GM12878 (cell line): ENCODE results near the gene FUBP1. TPM values are rescaled to one million over a fixed set of nuclear protein-coding genes. Genes with fewer than 3 reads are reported as not detected.

Source experiments
- ATAC-seq: fragments of 200-7000 bp; cut with Tn5 transposase; 3 replicates; pipeline ENCODE4 v1.9.1; 2020; ENCODE audit warnings: mild to moderate bottlenecking, moderate library complexity
- BruUV-seq: library from RNA; stranded (reverse); fragments of 400-500 nt; replicated peaks from 2 replicates; lab custom pipeline; 2021; lab: Mats Ljungman, UMichigan
- CTCF ChIA-PET: fragments of 300-600 bp; sonication (Branson Sonifier 250); formaldehyde crosslinking; extraction: SDS; loops from one replicate; lab custom pipeline; 2021; ENCODE audit warnings: inconsistent platforms; lab: Yijun Ruan, JAX
- POLR2A ChIA-PET: fragments of 350-600 bp; formaldehyde crosslinking; extraction: SDS; loops from one replicate; lab custom pipeline; 2021; ENCODE audit warnings: inconsistent platforms; lab: Charles Lee
- RAD21 ChIA-PET: fragments of 300-600 bp; sonication (Branson Sonifier 250); formaldehyde crosslinking; loops from one replicate; lab custom pipeline; 2023; ENCODE audit warnings: antibody characterized with exemption; ENCODE audit not compliant: unreplicated experiment; lab: Charles Lee
- SMC1A ChIA-PET: fragments of 300-600 bp; sonication (Branson Sonifier 250); formaldehyde crosslinking; loops from one replicate; lab custom pipeline; 2023; ENCODE audit not compliant: unreplicated experiment, uncharacterized antibody; lab: Charles Lee
- DNase-seq: peaks from one replicate; pipeline ENCODE4 v3.0.0-alpha.2; 2011; ENCODE audit warnings: low read depth, low spot score
- FAIRE-seq: peaks from 3 replicates; lab custom pipeline; 2011; peaks lifted over from hg19 to GRCh38; lab: Jason Lieb, UNC
- H2AFZ ChIP-seq: 2 replicates; pipeline ENCODE4 v1.6.0; 2011; ENCODE audit warnings: low read depth, low read length, control low read depth; ENCODE audit not compliant: control insufficient read depth
- H3K27ac ChIP-seq: 2 replicates; pipeline ENCODE4 v1.5.1; 2011; ENCODE audit warnings: control low read depth; ENCODE audit not compliant: control insufficient read depth, insufficient read depth
- H3K27me3 ChIP-seq, 2 experiments: replicated peaks in 1 of 2; 2 replicates each; pipeline versions ENCODE4 v1.6.0 to v1.6.1; 2011; ENCODE audit warnings: low read length in 1 of 2; ENCODE audit not compliant: control insufficient read depth in 2 of 2, insufficient read depth in 2 of 2
- H3K36me3 ChIP-seq, 2 experiments: 2 replicates each; pipeline ENCODE4 v1.5.1; 2011; ENCODE audit warnings: low read length in 1 of 2; ENCODE audit not compliant: control insufficient read depth in 2 of 2, insufficient read depth in 2 of 2
- H3K4me1 ChIP-seq: 2 replicates; pipeline ENCODE4 v1.6.1; 2011; ENCODE audit warnings: mild to moderate bottlenecking, low read length, moderate library complexity, mixed read lengths; ENCODE audit not compliant: control insufficient read depth, insufficient read depth
- H3K4me2 ChIP-seq: 2 replicates; pipeline ENCODE4 v1.6.0; 2011; ENCODE audit warnings: control low read depth; ENCODE audit not compliant: control insufficient read depth, insufficient read depth
- H3K4me3 ChIP-seq: fragments of 200-600 bp; sonication (generic); 2 replicates; pipeline ENCODE4 v1.5.1; 2016
- H3K79me2 ChIP-seq: 2 replicates; pipeline ENCODE4 v1.6.0; 2011; ENCODE audit warnings: low read length; ENCODE audit not compliant: control insufficient read depth, insufficient read depth
- H3K9ac ChIP-seq: 2 replicates; pipeline ENCODE4 v1.8.0; 2011; ENCODE audit warnings: low read length, control low read depth, mixed read lengths; ENCODE audit not compliant: control insufficient read depth, insufficient read depth
- H3K9me3 ChIP-seq: replicated peaks from 3 replicates; pipeline ENCODE4 v1.5.1; 2011; ENCODE audit warnings: mild to moderate bottlenecking, low read length; ENCODE audit not compliant: control insufficient read depth, insufficient read depth
- H4K20me1 ChIP-seq: 2 replicates; pipeline ENCODE4 v1.6.0; 2011; ENCODE audit not compliant: control insufficient read depth, insufficient read depth
- EGR1 ChIP-seq, 2 experiments: IDR thresholded peaks; 1 replicate in 1 of 2; 2 replicates in 1 of 2; pipeline ENCODE4 v1.6.1; 2011 to 2012; ENCODE audit warnings: low read depth in 2 of 2, low read length in 2 of 2, borderline replicate concordance in 1 of 2, mild to moderate bottlenecking in 1 of 2, moderate library complexity in 1 of 2
- EZH2 ChIP-seq: IDR thresholded peaks from 2 replicates; pipeline ENCODE4 v1.6.1; 2012; ENCODE audit warnings: low read depth, mild to moderate bottlenecking, control low read depth, inconsistent platforms, low read length, borderline replicate concordance; ENCODE audit not compliant: control insufficient read depth
- IRF4 ChIP-seq: IDR thresholded peaks from 2 replicates; pipeline ENCODE4 v1.6.1; 2011; ENCODE audit warnings: low read depth, low read length
- JUND ChIP-seq: IDR thresholded peaks from 2 replicates; pipeline ENCODE4 v1.6.1; 2012; ENCODE audit warnings: low read depth, mild to moderate bottlenecking, low read length, improper control_type of control experiment, moderate library complexity
- POLR2AphosphoS5 ChIP-seq: IDR thresholded peaks from 2 replicates; pipeline ENCODE4 v1.6.1; 2011; ENCODE audit warnings: mild to moderate bottlenecking, low read length, inconsistent platforms
- YBX1 ChIP-seq: fragments of 450-650 bp; IDR thresholded peaks from 2 replicates; pipeline ENCODE4 v1.6.1; 2016; ENCODE audit warnings: antibody characterized with exemption
- WGBS: methylation state at CpG from one replicate; pipeline ENCODE4 v1.1.6; 2016; ENCODE audit warnings: low lambda C conversion rate; ENCODE audit not compliant: insufficient replicate concordance, insufficient coverage; ENCODE audit errors: missing lambda C conversion rate; 5-methylcytosine and 5-hydroxymethylcytosine counted together
- in situ Hi-C: fragments of 300-500 bp; cut with MboI; formaldehyde crosslinking; loops from 9 replicates; pipeline ENCODE4 v1.14.3; 2018; ENCODE audit warnings: mixed read lengths
- intact Hi-C: fragments of 100-400 bp; cut with micrococcal nuclease; formaldehyde crosslinking; loops from one replicate; pipeline ENCODE4 v1.14.2; 2022; ENCODE audit not compliant: unreplicated experiment
- polyA plus RNA-seq, 11 experiments: library from polyadenylated mRNA; depleted of rRNA in 4 of 11; unstranded in 6 of 11; stranded (reverse) in 5 of 11; fragments of >200 nt; fragmentation: Nextera tagmentation in 4 of 11; fragmentation: Illumina TruSeq in 1 of 11; extraction: Ambion mirVana in 4 of 11; extraction: Trizol in 1 of 11; gene quantifications; 1 replicate in 1 of 11; 2 replicates in 10 of 11; pipeline versions ENCODE4 v1.2.1 to v1.2.3, GENCODE V29; 2011 to 2016; ENCODE audit warnings: inconsistent platforms in 2 of 11, missing spikeins in 2 of 11, low read depth in 1 of 11
- total RNA-seq, 4 experiments: library from RNA; depleted of rRNA in 3 of 4; stranded (reverse); fragments of >200 nt in 3 of 4; fragmentation: Illumina TruSeq in 1 of 4; extraction: Trizol in 1 of 4; gene quantifications; 2 replicates each; pipeline versions ENCODE4 v1.2.1 to v1.2.3, GENCODE V29; 2013 to 2021
- TF ChIP-seq, protein P1 (sequence below): fragments of 450-650 bp; conservative IDR thresholded peaks from 2 replicates; pipeline ENCODE4 v1.6.1; 2017; ENCODE audit warnings: mild to moderate bottlenecking, moderate library complexity
- TF ChIP-seq, protein P2 (sequence below): fragments of 450-650 bp; IDR thresholded peaks from 2 replicates; pipeline ENCODE4 v1.6.1; 2017; ENCODE audit warnings: mild to moderate bottlenecking

FUBP1 gene
- total and polyA plus RNA-seq, 10 of the 15 experiments (the other 5 are each of a cell fraction or from before 2014, with no cell fraction given), result 110 to 343 (median 191) TPM

DNA sequence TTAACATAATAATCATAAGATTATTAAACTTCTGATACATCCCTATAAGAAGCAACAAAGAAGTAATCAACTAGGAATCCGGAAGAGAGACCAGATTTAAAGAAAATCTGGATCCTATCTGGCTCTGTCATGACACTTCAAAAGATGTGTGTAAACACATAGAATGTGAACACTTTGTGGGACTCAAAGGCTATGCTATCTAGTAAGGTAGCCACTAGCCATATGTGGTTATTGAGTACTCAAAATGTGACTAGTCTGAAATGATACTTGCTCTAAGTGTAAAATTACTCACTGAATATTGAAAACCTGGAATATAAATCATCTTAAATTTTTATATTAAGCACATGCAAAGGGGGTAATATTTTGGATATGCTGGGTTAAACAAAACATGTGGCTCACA lies 8.7 kb downstream of the FUBP1 start:
- ChIA-PET POLR2A (no interaction called here), CTCF (interaction anchor here (1.5 kb wide), 1 partner anchor 14 kb away, joined by 3 read pairs; no protein-coding TSS in a partner anchor), SMC1A (interaction anchor here (0.8 to 1.6 kb wide), 5 partner anchors 23 to 49 kb away, joined by 3 to 8 read pairs (median 3); partner anchors contain the start of gene DNAJB4), RAD21 (interaction anchor here (1.0 to 1.5 kb wide), 3 partner anchors 12 to 143 kb away, joined by 3 to 5 read pairs (median 3); partner anchors contain the start of gene DNAJB4)
- ATAC-seq (peak; percentile 54), FAIRE-seq (no peak), DNase-seq (no peak)
- H3K4me2 ChIP-seq, result no peak overlapping the region; the same call in 1 of the 2 replicates
- no TSS peak for BruUV-seq
- intact Hi-C loops, result no loop called here
- no peak overlapping the region for H3K27ac ChIP-seq
- no peak overlapping the region for H2AFZ ChIP-seq
- no peaks in the 10 kb centered on the region for H3K9me3 ChIP-seq
- TF ChIP-seq POLR2AphosphoS5 (0 out of 2 replicates have a peak, but pooled peaks have one; percentile 12), JUND (no peak)
- peaks cover 4 to 27% of the 10 kb centered on the region in 2 experiments for H3K36me3 ChIP-seq
- H3K79me2 ChIP-seq, result peaks cover 79% of the 10 kb centered on the region
- H3K4me1 ChIP-seq, result no peaks in the 10 kb centered on the region; the same call in 1 of the 2 replicates
- no peak overlapping the region for H3K4me3 ChIP-seq
- no peaks in the 10 kb centered on the region for H3K27me3 ChIP-seq
- peaks cover 9% of the 10 kb centered on the region for H4K20me1 ChIP-seq
- no peak overlapping the region for H3K9ac ChIP-seq
- WGBS, result 100% methylated on average over 1 of the region's 1 CpG
- in situ Hi-C loops, result no loop called here

DNA sequence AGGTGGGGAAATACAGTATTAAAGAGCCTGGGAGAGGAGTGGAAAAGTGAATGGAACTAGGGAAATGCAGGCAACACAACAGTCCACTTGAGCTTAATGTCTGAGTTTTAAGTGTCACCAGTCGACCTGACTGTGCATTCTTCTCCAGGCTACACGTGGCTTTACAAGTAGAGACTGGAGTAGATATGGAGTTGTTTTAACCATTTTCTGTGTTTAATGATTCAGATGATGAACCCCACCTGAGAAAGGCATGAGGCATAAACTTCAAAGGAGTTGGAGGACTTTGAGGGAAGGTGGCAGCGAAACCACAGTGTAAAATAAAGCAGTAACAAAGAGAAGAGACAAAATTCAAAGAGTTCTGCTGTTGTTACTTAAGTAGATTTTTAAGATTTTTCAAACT lies 12.6 kb downstream of the FUBP1 start:
- Histone ChIP-seq H3K4me3 (no peak overlapping the region), H3K9ac (no peak overlapping the region), H2AFZ (no peak overlapping the region), H3K27me3 (no peaks in the 10 kb centered on the region), H3K4me2 (no peak overlapping the region), H3K4me1 (no peaks in the 10 kb centered on the region), H3K27ac (no peak overlapping the region), H3K9me3 (no peaks in the 10 kb centered on the region), H3K36me3 (peaks cover 9 to 30% of the 10 kb centered on the region in 2 experiments), H3K79me2 (peaks cover 45% of the 10 kb centered on the region), H4K20me1 (no peaks in the 10 kb centered on the region)
- CTCF ChIA-PET, result interaction anchor here (0.6 to 4.0 kb wide), 5 partner anchors 9 to 148 kb away, joined by 3 to 14 read pairs (median 4); partner anchors contain the start of gene FUBP1
- no peak for DNase-seq
- POLR2A ChIA-PET, result interaction anchor here (0.6 kb wide), 2 partner anchors 12 to 660 kb away, joined by 4 read pairs; no protein-coding TSS in a partner anchor
- SMC1A ChIA-PET, result interaction anchor here (0.9 to 4.1 kb wide), 3 partner anchors 10 to 137 kb away, joined by 3 to 16 read pairs (median 14); no protein-coding TSS in a partner anchor
- ATAC-seq, result no peak
- RAD21 ChIA-PET, result no interaction called here
- no TSS peak for BruUV-seq
- in situ Hi-C loops (no loop called here), intact Hi-C loops (loop anchor here (2.0 kb wide), 1 partner anchor 15 kb away; no protein-coding TSS in a partner anchor)
- no peak for FAIRE-seq
- TF ChIP-seq, protein P1, sequence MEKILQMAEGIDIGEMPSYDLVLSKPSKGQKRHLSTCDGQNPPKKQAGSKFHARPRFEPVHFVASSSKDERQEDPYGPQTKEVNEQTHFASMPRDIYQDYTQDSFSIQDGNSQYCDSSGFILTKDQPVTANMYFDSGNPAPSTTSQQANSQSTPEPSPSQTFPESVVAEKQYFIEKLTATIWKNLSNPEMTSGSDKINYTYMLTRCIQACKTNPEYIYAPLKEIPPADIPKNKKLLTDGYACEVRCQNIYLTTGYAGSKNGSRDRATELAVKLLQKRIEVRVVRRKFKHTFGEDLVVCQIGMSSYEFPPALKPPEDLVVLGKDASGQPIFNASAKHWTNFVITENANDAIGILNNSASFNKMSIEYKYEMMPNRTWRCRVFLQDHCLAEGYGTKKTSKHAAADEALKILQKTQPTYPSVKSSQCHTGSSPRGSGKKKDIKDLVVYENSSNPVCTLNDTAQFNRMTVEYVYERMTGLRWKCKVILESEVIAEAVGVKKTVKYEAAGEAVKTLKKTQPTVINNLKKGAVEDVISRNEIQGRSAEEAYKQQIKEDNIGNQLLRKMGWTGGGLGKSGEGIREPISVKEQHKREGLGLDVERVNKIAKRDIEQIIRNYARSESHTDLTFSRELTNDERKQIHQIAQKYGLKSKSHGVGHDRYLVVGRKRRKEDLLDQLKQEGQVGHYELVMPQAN, result no peak
- TF ChIP-seq EGR1 (IDR thresholded peaks at IDR 0.05; ENCODE audit: borderline replicate concordance in 1 of 2, low read depth in 2 of 2, low read length in 2 of 2), result no peak
- no peak for TF ChIP-seq IRF4
- no peak for TF ChIP-seq EZH2
- TF ChIP-seq, protein P2, sequence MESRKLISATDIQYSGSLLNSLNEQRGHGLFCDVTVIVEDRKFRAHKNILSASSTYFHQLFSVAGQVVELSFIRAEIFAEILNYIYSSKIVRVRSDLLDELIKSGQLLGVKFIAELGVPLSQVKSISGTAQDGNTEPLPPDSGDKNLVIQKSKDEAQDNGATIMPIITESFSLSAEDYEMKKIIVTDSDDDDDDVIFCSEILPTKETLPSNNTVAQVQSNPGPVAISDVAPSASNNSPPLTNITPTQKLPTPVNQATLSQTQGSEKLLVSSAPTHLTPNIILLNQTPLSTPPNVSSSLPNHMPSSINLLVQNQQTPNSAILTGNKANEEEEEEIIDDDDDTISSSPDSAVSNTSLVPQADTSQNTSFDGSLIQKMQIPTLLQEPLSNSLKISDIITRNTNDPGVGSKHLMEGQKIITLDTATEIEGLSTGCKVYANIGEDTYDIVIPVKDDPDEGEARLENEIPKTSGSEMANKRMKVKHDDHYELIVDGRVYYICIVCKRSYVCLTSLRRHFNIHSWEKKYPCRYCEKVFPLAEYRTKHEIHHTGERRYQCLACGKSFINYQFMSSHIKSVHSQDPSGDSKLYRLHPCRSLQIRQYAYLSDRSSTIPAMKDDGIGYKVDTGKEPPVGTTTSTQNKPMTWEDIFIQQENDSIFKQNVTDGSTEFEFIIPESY, result no peak
- 0 out of 2 replicates have a peak, but pooled peaks have one; percentile 31 for TF ChIP-seq POLR2AphosphoS5
- no peak for TF ChIP-seq YBX1
- WGBS, result 95% methylated on average over 3 of the region's 3 CpGs
